Hematopoietic multipotent progenitor cell (in vitro differentiated cells): ENCODE data around the gene PNMA8C. TPM values are rescaled to one million over a fixed set of nuclear protein-coding genes. Genes with fewer than 3 reads are reported as not detected.
A peak's percentile ranks its signal among the peaks of the same experiment; 100 is the strongest.

ENCODE experiments used
- DNase-seq, 3 donors: peaks; one replicate each; pipeline ENCODE4 v3.0.0-alpha.2; 2011 to 2015; ENCODE audit warnings: low read depth in 2 of 3, low spot score in 2 of 3
- total RNA-seq: library from RNA; depleted of rRNA; stranded (reverse); fragments of >200 nt; gene quantifications from one replicate; pipeline ENCODE4 v1.2.3, GENCODE V29; 2012

Gene PNMA8C
- total RNA-seq = 0.27 TPM

DNA sequence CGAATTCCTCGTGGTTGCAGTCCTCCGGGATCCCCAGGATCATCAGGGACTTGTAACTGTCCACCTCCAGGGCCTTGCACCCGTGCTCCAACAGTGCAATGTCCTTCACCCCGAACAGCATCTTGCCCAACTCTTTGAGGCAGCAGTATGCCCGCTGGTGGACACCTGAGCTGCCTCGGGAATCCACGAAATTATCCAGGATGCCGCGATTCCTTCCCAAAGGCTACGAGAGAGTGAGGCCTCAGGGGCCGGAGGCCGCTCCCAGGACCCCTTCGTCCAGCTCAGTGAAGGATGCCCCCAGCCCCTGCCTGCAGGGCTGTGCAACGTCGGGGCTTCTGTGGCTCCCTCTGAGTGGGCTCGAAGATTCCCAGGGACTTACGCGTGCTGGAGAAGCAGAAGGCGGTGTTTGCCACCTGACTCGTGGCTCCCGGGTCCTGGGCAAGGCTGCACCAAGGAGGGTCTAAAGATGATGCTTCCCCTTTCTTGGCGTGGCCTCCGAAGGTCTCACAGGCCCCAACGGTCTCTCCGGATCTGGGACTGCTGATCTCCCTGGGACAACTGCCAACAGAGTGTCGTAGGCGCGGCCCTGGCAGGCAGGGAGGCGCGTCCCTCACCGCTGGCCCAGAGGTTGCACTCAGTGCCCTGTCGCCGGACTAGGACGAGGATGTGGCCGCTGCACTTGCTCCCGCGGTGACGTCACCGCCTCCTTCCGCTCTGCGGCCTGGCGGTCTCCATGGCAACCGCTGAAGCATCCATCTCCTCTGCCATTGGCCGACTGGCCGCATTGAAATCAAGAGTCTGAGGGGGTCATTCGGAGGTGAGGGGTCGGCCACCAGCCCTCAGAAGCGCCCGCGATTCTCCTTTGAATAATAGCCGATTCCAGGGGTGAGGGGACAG is at the start of gene PNMA8C:
TSS of gene PNMA8C (minus strand) at position 698 of the 897 bp plus-strand sequence. CDS start at position 121, 577 bp downstream.
- peak in 2 of 3 donors; percentile 77 to 87 for DNase-seq

DNA sequence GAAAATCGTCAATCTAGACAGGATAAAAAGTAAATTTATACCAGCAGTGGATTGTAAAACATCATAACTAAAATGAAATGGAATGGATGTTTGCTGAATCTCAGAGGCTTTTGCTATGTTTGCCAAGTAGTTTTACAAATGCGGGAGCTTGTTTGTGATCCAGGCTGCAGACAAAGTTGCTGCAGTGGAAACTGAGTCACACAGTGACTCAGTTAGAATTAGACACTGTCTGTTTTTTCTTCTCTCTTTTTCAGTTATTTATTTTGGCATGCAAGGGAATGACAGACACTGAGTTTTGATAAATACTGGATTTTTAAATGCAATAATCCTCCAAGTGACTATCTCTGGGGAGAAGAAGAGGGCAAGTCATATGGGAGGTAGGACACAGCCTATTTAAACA is 47.2 kb upstream of the PNMA8C start:
- no peak for DNase-seq

DNA sequence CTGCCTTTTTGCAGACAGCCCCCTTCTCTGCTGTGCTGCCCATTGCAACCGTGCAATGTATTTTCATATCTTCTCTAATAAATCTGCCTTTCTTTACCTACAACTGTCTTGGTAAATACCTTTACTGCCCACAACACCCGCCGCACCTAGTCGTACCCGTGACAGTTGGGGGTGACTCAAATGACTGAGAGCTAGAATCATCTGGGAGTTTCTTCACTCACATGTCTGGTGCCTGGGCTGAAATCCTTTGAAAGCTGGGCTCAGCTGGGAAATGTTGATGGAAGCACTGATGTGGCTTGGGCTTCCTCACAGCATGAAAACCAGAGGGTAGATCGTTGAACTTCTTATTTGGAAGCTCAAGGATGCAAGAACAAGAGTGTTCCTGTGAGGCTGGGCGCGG is 45.5 kb upstream of the PNMA8C start:
- no peak for DNase-seq

DNA sequence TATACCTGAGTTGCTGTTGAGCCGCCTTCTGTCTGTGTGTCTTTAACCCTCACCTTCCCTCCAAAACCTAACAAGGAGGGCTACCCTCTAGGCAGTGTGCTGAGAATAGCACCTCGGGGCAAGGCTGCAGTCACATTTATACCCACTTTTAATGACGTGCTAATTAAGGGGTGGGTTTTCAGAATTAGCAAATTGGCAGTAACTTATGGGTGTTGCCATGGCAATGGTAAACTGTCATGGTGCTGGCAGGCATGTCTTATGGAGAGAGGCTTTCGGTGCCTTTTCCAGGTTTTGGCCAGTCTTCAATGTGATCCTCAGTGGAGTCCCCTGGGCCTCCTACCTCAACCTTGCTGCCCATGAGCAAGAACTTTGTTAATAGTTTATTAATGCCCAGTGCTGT is 43.9 kb upstream of the PNMA8C start:
- no peak for DNase-seq

DNA sequence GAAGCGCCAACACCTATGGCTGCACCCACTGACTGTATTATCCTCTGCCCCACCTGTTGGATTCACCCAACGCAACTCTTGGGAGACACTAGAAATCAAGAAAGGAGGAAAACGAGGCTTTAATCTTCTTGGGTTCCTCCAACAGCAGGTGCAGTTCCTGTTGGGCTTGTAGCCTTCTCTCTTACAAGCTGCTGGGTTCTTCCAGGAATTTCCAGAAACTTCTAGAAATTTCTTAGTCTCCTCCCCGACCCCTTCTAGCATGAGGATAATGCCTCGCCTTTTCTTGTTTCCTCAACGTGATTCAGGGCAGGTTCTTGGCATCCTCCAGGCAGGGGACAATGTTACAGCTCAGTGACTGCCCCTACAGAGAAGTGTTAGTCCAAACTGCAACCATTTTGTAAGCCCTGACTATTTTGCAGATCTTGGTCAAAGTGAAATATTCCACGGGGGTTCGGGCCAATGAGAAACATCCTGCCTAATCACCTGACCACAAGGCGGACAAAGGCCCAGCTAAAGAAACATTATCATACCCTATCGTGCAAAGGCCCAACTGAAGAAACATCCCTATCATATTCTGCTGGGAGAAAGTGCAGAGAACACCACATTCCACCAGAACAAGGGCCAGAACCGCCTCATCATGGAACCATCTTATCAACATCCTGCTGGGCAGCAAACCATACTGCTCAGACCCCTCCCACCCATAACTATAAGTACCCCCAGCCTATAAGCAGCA is 43.2 kb upstream of the PNMA8C start:
- DNase-seq = no peak

DNA sequence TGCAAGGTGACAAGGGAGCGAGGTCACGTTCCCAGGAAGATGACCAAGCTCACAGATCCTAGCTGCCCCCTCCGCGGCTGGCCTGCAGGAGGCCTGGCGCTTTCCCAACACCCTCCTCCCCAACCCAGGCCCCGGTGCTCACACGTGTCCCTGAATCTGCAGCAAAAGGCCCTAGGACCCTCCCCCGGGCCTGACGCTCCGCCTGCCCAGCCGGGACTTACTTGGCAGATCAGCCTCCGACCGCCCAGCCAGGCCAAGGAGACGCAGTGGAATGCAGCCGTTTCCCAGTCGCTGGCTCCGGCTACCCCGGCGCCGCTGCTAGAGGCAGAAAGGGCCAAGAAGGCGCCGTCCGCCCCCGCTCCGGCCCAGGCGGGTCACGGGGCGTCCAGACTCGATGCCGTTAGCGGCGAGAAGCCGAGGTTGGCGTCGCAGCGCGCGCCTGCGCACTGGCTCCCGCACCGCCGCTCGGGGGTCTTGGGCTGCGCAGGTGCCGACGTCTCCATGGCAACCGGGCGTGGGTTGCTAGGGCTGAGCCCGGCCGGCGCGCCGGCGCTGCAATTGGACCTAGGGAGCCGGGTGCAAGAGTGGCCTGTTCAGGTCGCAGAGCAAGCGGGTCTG is 42.5 kb upstream of the PNMA8C start, which contains the start of gene PNMA8A:
TSS of gene PNMA8A (minus strand) at position 448 of the 618 bp plus-strand sequence. CDS start 528 bp downstream, outside the sequence.
- peak in 1 of 3 donors; percentile 68 for DNase-seq

DNA sequence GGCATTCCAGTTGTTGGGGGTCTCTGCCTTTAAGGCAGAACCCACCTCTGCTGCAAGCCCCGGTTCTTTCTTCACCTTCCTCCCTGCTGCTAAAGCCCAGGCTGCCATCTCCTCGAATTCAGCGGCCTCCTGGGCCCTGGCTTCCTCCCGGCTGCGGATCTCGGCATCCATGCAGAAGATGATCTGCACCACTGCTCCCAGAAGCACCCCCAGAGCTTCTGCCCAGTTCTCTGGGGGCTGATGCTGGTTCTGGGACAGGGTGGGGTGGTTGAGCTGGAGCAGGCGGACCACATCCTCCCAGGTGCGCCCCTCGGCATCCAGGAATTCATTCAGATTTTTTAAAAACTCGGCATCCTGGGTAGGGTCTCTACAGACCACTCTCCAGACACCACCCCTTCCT is 41.6 kb upstream of the PNMA8C start:
- no peak for DNase-seq

DNA sequence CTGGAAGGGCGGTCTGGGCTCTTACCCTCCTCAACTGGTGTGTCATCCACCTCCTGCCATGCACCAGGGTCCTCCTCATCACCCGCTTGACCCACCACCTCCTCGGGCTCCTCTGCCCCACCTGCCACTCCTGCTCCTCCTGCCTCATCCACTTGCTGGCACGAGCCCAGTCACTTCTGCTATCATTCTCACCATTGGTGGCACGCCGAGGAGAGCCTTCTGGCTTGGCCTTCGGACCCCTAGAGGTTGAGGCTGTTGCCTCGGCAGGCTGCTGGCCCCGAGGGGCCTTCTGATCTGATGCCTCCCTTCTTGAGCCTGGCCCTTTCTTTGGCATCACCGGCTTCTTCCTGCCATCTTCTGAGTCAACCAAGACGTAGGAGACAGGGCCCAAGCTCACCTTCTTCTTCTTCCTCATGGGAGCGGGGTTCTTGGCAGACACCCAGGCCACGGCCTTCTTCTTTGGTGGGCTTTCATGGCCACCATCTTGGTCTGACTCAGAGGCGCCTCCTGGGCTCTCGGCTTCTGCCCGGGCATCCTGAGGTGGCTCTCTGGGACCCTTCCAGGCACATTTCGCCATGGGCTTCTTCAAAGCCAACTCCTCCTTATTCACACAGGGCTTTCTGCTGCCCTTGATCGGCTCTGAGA is 40.9 kb upstream of the PNMA8C start:
- DNase-seq = no peak

DNA sequence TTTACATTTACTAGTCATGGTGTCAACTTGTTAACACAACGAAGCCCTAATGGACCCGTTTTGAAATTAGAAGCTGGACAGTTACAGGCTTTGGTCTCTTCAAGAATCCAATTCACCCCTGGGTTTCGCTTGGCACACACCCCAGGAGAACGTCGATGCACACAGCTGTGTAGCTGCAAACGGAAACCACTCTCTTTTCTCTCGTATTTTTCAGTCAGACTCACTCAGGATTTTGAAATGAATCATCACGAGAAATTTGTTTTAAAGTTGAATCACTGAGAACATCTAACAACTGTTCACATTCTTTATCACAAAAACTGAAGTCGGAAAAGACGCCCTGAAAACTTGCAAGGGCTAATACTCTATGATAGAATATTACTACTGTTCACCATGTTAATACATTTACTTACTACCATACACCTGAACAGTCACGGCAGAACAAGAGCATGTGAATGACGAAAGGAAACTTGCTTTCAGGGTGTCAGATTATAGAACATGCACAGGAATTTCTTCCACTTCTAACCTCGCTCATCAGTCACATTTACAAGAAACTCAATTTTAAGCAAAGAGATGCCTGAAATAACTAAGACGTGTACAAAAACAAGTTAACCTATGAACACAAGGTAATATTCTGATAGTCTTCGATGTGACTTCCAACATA is 37.9 kb upstream of the PNMA8C start:
- no peak for DNase-seq

DNA sequence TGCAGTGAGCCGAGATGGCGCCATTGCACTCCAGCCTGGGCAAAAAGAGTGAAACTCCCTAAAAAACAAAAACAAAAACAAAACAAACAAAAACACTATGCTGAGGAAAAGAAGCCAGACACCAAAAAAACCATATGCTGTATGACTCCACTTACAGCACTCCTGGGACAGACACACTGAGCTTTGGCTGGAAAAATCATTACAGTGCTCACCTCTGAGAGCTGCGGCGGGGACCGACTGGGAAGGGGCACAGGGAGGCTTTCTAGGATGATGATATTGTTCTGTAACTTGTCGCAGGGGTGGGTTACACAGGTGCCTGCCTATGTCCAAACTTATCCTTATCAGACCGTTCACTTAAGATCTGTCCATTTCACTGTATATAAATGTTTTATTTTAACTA is 34.8 kb upstream of the PNMA8C start:
- DNase-seq = no peak

DNA sequence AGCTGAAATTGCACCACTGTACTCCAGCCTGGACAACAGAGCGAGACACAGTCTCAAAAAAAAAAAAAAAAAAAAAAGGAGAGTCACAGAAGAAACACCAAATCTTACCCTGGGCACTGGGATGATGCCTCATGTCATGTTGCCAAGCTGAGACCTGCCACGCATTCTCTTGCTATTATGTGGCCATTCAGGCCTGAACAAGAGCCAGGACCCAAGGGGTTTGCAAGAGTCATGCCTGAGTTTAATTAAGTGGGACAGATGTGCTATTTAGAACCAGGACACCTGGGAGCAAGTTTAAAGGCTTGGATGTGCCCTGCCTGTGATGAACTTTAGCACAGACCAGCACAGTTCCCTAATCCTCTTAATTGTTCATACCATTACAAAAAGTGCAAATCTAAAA is 32.8 kb upstream of the PNMA8C start:
- DNase-seq = no peak

DNA sequence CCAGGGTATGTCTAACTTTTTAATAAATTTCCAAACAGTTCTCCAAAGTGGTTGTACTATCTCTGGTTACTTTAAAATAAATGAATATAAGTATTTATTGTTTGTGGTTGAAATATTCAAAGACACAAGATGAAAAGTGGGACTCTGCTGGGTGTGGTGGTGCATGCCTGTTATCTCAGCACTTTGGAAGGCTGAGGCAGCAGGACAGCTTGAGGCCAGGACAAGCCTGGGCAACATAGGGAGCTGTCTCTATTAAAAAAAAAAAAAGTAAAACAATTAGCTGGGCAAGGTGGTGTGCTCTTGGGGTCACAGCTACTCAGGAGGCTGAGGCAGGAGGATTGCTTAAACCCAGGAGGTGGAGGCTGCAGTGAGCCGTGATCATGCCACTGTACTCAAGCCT is 32.2 kb upstream of the PNMA8C start:
- DNase-seq = no peak

DNA sequence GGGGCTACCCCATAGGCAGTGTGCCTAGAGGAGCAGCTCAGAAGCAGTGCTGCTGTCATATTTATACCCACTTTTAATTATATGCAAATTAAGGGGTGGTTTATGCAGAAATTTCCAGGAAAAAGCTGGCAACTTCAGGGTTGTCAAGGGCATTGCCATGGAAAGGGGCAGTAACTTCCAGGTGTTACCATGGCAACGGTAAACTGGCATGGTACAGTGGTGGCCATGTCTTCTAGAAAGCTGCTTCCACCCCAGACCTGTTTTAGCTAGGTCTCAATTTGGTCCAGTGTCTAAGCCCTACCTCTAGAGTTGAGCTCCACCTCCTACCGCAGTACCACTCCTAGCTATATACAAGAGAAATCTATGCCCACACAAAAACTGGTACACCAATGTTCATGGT is 31.3 kb upstream of the PNMA8C start:
- no peak for DNase-seq

DNA sequence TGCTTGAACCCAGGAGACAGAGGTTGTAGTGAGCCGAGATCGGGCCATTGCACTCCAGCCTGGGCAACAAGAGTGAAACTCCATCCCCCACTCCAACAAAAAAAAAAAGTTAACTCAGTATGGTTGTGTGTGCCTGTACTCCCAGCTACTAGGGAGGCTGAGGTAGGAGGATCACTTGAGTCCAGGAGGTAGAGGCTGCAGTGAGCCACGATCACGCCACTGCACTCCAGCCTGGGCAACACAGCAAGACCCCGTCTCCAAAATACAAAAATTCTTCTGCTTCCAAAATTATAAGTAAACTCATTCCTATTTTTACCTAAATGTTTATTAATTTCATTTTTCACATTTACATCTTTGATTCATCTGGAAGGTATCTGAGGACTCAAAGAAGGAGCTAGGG is 28.2 kb upstream of the PNMA8C start:
- DNase-seq = no peak

DNA sequence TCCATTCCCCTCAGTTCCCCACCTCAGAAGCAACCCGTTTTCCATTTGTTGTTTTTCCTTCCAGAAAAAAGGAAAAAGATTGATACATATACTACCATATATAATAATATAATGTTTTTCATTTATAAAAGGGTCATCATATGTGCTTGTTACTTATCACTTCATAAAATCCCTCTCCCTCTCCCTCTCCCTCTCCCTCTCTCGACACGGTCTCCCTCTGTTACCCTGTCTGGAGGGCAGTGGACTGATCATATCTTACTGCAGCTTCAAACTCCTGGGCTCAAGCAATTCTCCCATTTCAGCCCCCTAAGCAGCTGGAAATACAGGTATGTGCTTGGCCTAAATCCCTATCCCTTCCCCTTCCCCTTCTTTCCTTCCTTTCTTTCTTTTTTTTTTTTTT is 25.5 kb upstream of the PNMA8C start:
- DNase-seq = no peak

DNA sequence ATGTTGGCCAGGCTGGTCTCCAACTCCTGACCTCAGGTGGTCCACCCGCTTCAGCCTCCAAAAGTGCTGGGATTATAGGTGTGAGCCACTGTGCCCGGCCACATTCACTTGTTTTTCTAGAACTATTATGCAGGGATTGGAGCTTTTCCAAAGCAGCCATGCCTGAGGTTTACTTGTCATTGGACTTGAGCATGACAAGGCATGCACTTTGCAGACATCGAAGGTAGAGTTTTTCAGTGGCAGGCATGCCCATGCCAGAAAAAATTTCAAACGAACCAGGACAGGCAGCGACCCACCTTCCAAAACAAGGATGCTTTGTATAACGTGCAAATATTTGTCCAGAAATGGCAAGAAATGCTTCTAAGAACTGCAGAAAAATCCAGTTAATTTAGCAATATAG is 24.9 kb upstream of the PNMA8C start:
- no peak for DNase-seq

DNA sequence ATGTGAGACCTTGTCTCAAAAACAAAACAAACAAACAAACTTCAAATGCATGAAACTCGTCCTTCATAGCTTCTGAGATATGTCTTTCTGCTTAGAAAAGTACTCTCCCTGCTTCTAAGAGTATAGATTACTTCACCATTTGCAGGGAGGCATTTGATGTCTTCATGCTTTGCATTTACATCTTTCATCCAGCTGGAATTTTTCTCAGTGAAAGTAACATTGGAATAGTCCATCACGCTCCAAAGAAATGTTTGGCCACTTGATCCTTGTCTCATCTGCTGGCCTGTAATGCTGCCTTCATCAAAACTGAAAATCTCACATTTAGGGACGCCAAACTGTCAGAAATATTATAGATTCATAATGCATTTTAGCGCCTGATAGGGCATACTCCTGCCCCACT is 23.4 kb upstream of the PNMA8C start:
- DNase-seq = no peak

DNA sequence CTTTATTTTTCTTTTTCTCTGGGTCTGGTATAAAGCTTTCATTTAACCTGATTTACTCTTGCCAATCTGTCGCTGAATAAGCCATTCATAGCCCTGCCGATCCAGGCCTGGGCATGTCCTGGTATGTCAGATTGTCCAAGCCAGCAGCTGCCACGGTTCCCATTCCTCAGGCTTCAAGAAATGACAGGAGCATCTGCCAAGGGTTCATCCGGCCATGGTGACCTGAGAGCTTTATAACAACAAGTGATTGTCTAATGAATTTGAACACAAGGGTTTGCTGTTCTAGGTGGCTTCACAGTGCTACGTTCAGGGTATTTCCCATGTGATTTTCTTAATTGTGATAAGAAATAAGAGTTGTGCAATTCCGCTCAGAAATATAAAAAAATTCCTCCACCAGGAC is 22.6 kb upstream of the PNMA8C start:
- DNase-seq = no peak

DNA sequence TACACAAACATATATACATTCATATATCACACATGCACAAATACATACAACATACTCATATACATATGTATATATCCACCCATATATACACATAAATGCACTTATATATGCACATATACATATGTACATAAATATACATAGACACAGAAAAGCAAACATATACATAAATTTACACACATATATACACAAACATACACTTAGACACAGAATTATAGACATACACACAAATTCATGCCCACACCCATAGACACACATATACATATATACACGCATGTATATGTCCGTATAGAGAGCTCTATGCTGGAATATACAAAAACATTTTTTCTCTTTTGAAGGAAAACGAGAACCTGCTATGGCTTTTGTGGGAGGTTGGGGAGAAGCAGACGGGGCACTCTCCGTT is 22.0 kb upstream of the PNMA8C start:
- no peak for DNase-seq

DNA sequence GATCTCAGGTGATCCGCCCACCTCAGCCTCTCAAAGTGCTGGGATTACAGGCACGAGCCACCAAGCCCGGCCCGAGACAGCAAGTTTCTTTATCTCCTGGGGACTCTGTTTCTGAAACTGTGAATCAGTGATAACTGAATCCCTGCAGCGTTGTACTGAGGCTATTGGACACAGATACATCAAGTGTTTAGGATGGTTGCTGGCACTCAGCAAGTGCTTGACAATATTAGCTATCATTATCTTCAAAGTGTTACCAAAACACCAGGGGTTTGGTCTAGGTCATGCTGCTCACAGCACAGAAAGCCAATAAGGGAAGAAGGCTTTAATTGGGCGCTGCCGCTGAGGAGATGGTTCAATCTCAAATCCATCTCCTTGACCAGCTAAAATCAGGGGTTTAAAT is 20.5 kb upstream of the PNMA8C start:
- DNase-seq = no peak
